CD1c-positive myeloid dendritic cell (primary cell): ENCODE measurements around the gene FIGNL1.

Experiments
- DNase-seq: peaks from one replicate; pipeline ENCODE4 v3.0.0-alpha.2; 2016; ENCODE audit errors: extremely low spot score

FIGNL1 gene, protein sequence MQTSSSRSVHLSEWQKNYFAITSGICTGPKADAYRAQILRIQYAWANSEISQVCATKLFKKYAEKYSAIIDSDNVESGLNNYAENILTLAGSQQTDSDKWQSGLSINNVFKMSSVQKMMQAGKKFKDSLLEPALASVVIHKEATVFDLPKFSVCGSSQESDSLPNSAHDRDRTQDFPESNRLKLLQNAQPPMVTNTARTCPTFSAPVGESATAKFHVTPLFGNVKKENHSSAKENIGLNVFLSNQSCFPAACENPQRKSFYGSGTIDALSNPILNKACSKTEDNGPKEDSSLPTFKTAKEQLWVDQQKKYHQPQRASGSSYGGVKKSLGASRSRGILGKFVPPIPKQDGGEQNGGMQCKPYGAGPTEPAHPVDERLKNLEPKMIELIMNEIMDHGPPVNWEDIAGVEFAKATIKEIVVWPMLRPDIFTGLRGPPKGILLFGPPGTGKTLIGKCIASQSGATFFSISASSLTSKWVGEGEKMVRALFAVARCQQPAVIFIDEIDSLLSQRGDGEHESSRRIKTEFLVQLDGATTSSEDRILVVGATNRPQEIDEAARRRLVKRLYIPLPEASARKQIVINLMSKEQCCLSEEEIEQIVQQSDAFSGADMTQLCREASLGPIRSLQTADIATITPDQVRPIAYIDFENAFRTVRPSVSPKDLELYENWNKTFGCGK

DNA sequence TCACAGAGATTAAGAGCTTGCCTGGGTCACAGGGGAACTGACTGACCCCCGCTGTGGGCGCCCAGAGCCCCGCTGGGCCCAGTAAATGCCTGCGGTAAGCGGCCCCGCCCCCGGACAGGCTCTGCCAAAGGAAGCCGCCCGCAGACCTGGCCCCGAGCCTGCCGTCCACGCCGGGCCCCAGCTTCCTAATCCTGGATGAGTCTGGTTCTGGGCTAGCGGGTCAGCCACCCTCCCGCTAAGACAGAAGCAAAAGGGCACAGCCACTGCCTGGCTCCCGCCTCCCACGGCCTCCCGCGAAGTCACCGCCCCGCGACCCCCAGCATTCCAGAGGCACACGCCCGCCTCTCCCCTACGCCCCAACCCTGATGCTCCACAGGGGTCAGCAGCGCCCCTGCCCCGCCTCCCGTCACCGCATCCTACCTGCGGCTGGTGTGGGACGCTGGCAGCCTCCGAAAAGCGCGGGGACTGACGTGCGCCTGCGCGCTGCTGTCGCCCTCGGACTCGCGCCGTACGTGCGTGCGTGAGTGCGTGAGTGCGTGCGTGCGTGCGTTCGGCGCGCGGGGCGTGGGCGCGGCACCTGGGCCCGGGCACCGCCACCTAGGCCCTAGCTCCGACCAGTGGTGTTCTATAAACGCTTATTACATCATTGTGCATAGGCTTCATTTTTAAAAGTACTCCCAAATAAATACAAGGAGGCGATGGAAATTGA is at the start of gene FIGNL1:
FIGNL1 (minus strand) TSS at position 470 of the 709 bp plus-strand sequence. CDS start 3,063 bp downstream, outside the sequence.
- peak; percentile 82 for DNase-seq

GRCh38 chr7:50499092-50499491 is 48.9 kb upstream of the FIGNL1 start:
- no peak for DNase-seq

GRCh38 chr7:50497968-50498367 is 47.8 kb upstream of the FIGNL1 start:
- no peak for DNase-seq

- no peak for DNase-seq
Measured at GRCh38 chr7:50497068-50497642, 47.0 kb upstream of the FIGNL1 start.

DNA sequence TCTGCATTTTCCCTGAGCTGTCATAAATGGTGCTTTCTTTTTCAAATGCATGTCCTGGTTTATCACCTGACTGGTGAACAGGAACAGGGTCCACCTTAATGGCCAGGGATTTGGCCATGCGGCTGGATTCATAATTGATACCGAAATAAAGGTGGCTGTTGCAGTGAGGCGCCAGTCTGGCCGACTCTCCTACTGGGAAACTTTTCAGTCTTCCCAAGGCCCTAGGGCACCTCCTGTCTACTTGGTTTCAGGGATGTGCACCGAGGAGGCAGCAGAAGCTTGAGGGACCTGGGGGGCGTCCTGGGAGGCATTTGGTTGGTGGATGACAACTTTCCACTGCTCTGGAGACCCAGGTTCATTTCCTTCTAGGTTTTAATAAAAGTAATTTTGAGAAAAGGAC is 46.4 kb upstream of the FIGNL1 start:
- no peak for DNase-seq

DNA sequence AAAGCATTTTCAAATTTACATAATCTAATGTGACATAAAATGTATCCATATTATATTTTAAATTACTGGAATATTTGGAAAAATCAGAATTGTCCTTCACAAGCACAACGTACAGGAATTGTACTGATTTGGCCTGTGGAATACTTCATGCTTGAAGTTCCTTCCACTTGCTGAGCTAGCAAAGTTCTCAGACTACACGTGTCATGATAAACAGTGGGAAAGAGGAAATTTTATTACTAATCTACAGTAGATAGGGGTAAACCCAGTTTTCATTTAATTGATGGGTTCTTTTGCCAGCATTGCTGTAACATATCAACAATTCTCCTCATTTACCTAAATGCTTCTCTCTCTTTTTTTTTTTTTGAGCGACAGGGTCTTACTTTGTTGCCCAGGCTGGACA is 45.6 kb upstream of the FIGNL1 start:
- no peak for DNase-seq

DNA sequence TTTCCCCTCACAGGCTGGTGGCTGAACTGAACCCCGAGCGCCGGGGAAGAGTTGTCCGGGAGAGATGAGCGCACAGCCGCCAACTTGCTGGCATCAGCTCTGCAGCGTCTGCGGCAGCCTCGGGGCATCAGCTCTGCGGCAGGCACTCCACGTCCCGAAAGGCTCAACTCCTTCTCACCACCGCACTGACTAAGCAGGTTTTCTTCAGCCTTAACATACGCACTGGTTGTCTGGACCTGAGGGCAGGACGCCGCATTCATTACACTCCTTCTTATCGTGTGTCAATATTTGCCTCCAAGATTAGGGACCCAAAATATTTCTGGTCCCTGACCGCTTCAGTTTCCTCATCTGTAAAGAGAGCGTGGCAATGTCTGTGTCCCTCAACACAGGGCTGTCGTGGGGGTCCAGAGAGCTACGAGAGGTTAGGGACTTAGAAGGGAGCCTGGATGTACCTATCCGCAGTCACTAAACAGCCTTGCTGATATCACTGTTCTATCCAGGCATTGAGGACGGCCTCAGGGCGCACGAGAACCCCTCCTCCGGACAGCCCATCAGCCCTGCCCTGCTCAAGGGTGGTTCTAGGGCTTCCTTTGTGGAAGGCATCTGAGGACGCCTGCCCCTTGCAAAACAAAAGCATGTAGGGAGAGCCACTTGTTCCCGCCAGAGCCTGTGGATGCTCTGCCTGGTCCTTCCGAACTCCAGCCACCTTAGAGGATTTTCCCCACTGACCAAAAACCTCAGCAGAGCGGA is 42.8 kb upstream of the FIGNL1 start:
- DNase-seq = no peak

DNA sequence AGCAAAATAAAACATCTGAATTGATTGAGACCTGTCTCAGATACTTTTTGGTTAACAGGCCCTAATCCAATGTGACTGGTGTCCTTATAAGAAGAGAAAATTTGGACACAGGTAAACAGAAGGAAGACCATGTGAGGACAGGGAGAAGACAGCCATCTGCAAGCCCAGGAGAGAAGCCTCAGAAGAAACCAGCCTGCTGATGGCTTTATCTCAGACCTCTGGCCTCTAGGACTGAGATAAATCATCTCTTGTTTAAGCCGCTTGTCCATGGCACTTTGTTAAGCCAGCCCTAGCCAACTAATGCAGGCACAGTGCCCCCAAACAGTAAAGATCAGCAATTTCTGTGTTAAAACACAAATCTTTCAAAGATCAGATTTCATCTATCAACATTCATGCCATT is 41.8 kb upstream of the FIGNL1 start:
- no peak for DNase-seq

DNA sequence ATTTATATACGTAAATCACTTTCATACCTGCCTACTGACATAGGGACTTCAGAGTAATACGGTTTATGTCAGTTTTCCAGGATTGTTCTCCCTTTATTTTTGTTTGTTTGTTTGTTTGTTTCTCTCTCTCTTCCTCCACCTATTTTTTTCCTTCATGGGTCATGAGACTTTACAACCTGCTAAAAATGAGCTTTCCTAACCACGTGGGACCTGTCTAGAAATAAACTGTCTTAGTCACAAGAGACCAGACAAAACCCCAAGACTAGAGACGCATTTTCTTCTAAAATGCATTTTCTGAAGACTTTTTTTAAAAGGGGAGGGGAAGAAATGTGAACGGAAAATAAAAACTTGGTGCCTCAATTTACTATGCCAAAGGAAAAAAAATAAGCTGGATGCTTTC is 41.1 kb upstream of the FIGNL1 start:
- no peak for DNase-seq

GRCh38 chr7:50488379-50488778 is 38.2 kb upstream of the FIGNL1 start:
- DNase-seq = no peak

DNA sequence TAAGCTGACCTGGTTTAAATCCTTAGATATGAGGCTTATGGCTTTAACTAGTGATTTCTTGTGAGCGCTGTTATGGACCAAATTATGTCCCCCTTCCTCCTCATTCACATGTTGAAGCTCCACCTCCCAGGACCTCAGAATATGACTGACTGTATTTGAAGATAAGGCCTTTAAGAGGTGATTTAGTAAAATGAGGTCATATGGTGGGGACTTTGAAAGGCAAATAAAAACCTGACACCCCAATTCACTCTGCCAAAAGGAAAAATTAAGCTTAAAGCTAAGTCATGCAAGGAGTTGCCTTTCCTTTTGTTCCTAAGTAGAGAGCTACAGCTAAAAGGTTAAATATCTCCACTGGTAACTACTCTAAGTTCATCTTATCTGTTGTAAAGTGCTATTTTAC is 36.4 kb upstream of the FIGNL1 start:
- DNase-seq = no peak

- DNase-seq = no peak
Measured at GRCh38 chr7:50481867-50482266, 31.7 kb upstream of the FIGNL1 start.

DNA sequence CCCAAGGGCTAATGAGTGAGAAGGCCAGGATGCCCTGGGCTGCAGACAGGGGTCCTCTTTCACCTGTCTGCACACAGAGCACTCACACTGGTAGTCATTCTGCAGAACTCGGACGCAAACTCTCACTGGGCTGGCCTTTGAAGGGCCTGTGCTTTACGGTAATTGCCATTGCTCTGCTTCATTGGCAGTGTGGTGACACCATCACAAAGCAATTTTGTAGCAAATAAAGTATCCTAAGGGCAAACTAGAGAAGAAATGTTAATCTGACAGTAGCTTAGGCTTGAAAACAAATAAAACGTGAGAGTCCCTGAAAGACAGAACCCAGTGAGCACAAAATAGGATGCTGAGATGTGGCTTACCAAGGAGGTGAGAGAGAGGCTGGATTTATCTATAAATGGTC is 30.6 kb upstream of the FIGNL1 start:
- DNase-seq = no peak

- no peak for DNase-seq
Measured at GRCh38 chr7:50479743-50480517, 29.8 kb upstream of the FIGNL1 start.

GRCh38 chr7:50477640-50478039 is 27.5 kb upstream of the FIGNL1 start:
- DNase-seq = no peak

- no peak for DNase-seq
Measured at GRCh38 chr7:50476953-50477625, 26.9 kb upstream of the FIGNL1 start.

DNA sequence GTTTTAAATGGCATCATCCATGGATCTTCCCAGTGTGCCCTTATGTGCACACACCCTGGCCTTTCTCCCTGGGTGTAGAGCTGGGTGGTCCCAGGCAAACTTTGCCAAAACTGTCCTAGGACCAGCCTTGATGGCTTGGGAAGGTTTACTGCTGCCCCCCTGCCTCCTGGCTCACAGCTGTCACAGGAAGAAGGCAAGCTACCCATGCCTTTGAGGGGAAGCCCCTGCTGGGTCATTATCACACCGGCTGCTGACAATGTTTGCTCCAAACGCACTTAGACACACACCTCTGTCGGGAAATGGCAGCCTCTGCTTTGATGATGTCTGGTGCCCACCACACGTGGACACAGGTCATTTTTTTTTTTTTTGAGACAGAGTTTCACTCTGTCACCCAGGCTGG is 25.2 kb upstream of the FIGNL1 start:
- no peak for DNase-seq

DNA sequence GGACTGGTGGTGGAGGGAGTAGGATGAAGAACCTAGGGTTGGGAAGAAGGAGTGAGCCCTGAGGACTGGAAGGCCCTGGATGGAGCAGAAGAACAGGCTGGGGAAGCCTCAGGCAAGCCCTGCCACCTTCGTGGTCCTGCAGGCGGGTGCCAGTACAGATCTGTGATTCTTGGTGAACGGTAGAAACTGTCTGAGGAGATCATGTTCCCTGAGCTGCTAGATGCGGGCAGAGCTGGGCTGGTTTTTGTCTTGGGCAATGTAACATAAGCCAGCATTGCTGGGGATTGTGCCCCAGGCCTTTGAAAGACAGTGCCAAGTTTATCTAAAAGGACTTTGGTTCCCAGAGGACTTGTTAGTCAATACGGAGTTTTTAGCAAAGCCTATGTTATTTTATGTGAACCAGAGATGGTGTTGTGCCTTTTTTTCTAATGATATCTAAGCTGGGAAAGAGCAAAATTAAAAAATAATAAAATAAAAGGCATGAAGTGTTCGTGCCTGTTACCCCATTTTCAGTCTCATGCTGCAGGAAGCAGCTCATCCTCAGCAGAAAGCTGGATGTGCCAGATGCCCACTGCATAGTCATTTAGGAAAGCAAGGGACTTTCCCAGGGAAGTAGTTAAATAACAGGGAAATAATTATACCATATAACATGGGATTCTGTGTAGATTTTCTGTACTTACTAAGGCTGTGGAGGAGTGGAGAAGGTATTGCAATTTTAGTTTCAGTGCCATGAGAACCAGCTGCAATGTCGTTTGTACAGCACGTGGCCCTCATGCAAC is 24.4 kb upstream of the FIGNL1 start:
- no peak for DNase-seq

DNA sequence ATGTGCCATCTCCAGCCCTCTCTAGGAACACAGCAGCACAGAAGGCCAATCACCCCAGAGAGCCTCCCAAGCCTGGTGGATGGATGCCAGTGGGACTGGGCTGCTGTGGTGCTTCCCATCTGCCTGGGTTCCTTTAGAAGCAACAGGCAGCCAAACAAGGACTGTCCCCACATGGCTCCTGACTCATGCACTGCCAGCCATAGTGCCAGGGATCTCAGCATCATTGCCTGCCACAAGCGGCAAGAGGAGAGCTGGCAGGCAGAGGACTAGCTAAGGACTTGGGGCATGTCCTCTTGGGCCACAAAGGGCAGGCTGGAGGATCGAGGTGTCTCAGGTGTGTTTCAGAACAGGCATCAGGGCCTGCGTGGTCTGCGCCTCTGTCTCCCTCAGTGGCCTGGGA is 23.4 kb upstream of the FIGNL1 start:
- DNase-seq = no peak

DNA sequence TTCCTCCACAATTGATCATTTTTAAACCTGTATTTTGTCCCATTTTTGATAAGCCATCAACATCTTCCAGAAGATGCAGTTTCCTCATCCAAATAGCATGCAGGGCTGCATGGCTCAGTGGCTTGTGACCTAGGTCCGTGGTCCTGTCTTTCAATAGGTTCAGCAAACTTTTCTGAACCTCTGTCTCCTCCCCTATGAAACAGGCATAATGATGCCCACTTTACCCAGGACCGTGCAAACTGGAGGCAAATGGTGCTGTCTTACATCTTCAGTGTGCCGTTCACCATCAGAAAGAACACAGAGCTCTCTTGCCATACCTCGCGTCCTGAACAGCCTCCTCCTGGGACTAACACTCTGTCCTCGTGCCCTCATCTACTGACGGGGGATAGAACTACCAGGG is 22.3 kb upstream of the FIGNL1 start:
- DNase-seq = no peak
